GM12864 (cell line): Measurements from ENCODE around the gene CCDC150.
"Not testable (repeated sequence)": the region's sequence is repeated elsewhere in the genome, so short reads cannot be mapped to it uniquely, and the experiment has no call there.

ENCODE experiments used
- DNase-seq: peaks from one replicate; pipeline ENCODE4 v3.0.0-alpha.2; 2011; ENCODE audit warnings: low read depth
- H3K4me3 ChIP-seq: 2 replicates; pipeline ENCODE4 v1.5.1; 2011; ENCODE audit warnings: mild to moderate bottlenecking, low read depth, low read length, control low read depth
- CTCF ChIP-seq: IDR thresholded peaks from 2 replicates; pipeline ENCODE4 v1.5.1; 2011; ENCODE audit warnings: low read depth, mild to moderate bottlenecking, moderate library complexity, low read length, control low read depth, inconsistent platforms; ENCODE audit errors: missing control alignments

Gene CCDC150

GRCh38 chr2:196607073-196607472 is 32.4 kb upstream of the CCDC150 start:
- TF ChIP-seq CTCF, result no peak
- DNase-seq, result no peak
- H3K4me3 ChIP-seq, result no peak overlapping the region

- H3K4me3 ChIP-seq, DNase-seq: not testable (repeated sequence)
These were observed 31.6 kb upstream of the CCDC150 start for GRCh38 chr2:196607896-196608295.

DNA sequence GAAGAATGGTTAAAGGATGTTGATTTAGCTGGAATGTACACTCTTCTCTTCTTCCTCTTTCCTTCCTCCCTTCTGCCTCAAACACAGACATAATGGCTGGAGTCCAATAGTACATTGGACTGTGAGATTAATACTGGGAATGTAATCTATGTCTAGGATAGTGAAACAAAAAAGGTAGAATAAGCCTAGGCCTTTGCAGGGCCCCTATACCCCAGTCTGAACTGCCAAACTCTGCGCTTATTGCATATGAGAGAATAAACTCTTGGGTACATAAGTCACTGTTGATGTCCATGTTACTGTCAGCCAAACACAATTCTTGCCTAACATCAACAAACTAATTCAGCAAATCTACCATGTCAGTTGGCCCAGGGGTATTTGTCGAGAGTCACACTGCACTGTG is 29.7 kb upstream of the CCDC150 start:
- no peak for TF ChIP-seq CTCF
- DNase-seq, result no peak
- H3K4me3 ChIP-seq, result no peak overlapping the region

DNA sequence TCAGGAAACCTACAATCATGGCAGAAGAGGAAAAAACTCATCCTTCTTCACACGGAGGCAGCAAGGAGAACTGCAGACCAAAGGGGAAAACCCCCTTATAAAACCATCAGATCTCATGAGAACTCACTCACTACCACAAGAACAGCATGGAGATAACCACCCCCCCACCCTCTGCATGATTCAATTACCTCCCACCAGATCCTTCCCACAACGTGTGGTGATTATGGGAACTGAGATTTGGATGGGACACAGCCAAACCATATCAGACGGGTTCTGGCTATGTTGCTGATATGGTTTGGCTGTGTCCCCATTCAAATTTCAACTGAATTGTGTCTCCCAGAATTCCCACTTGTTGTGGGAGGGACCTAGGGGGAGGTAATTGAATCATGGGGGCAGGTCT is 28.7 kb upstream of the CCDC150 start:
- TF ChIP-seq CTCF, result no peak
- no peak for DNase-seq
- no peak overlapping the region for H3K4me3 ChIP-seq

GRCh38 chr2:196613302-196613701 is 26.2 kb upstream of the CCDC150 start:
- DNase-seq, result no peak
- no peak overlapping the region for H3K4me3 ChIP-seq
- peak; percentile 7 for TF ChIP-seq CTCF

- TF ChIP-seq CTCF, result no peak
- no peak overlapping the region for H3K4me3 ChIP-seq
- DNase-seq, result no peak
These were observed 22.1 kb upstream of the CCDC150 start for GRCh38 chr2:196617430-196617829.

DNA sequence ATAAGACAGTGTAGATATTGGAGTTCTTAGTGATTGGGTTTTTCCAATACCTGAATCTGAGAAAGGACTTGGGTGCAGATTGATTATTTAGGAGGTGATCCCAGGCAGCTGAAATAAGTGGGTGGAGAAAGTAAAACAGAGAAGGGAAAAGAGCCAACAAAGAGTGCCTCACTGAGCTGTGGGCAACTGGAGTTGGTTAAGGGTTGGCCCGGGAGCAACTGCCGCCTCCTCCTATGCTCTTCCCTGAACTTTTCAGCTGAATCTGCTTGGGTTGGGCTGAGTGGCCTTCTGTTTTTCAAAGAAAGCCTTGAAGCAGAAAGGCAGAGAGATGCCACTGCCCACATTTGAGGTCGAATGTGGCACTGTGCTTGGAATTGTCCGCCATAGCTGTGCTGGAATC is 20.9 kb upstream of the CCDC150 start:
- DNase-seq, result no peak
- no peak for TF ChIP-seq CTCF

GRCh38 chr2:196630531-196630930 is 9.0 kb upstream of the CCDC150 start:
- no peak overlapping the region for H3K4me3 ChIP-seq
- DNase-seq, result no peak
- TF ChIP-seq CTCF, result no peak

More for the DNA sequence above, 20.9 kb upstream of the CCDC150 start:
- no peak overlapping the region for H3K4me3 ChIP-seq
